UCSD-AML1 (cell line): ENCODE data around the gene TRMT5.
A peak's percentile ranks its signal among the peaks of the same experiment; 100 is the strongest.

Source experiments
- DNase-seq: peaks from one replicate; lab custom pipeline; 2025; ENCODE audit not compliant: unreplicated experiment; lab: John Stamatoyannopoulos, UW

TRMT5 gene, protein sequence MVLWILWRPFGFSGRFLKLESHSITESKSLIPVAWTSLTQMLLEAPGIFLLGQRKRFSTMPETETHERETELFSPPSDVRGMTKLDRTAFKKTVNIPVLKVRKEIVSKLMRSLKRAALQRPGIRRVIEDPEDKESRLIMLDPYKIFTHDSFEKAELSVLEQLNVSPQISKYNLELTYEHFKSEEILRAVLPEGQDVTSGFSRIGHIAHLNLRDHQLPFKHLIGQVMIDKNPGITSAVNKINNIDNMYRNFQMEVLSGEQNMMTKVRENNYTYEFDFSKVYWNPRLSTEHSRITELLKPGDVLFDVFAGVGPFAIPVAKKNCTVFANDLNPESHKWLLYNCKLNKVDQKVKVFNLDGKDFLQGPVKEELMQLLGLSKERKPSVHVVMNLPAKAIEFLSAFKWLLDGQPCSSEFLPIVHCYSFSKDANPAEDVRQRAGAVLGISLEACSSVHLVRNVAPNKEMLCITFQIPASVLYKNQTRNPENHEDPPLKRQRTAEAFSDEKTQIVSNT

DNA sequence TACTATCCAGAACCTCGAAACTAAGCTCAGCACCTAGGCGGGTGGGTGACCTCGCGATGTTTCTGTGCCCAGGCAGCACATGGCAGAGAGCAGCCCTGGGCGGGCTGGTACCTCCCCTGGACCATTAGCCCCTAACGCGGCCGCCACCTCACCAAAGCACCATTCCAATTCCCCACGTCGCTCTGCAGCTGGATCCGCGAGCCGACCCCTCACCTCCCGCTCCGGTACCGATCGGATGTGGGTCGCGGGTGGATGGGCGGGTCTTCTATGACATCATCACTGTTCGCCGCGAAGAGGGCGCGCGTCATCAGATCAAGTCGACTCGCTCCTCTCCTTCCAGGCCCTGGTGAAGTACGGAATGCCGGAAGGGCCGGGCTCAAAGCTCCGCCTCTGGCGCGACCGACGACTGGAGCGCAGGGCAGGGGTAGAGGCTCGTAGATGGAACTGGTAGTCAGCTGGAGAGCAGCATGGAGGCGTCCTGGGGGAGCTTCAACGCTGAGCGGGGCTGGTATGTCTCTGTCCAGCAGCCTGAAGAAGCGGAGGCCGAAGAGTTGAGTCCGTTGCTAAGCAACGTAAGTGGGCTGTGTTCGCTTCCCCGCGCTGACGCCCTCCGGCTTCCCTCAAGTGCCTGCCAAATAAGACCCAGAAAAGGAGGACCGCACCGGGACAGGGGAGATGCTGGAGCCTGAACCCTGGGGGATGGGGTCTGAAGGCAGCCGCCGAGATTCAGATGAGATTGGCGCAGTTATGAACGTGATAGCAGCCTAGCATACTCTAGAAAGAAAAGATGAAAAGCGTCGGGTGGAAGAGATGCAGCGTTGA lies at the start of gene TRMT5, which contains the start of gene SLC38A6:
Gene TRMT5 (minus strand): TSS at position 269 of the 822 bp plus-strand sequence. CDS start 106 bp downstream, at position 163.
Gene SLC38A6 (plus strand): TSS at position 435 of the 822 bp plus-strand sequence. CDS start 33 bp downstream, at position 468.
- DNase-seq = peak; percentile 92

DNA sequence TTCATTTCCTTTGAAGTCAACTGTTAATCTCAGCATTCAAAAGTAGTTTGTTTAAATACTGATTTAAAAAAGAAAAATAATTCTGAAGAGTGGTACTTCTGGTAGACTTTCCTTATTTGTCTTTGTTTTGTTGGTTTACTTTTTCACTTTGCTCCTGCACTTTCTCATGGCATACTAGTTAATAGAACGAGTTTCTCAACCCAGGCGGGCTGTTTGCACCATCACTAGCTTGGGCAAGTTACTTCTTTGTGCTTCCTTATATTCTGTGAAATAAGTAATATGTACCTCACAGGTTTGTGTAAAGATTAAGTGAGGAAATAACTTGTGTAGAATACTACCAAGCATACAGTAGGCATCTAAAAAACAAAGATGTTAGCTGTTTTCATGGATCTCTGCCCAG lies 45.6 kb upstream of the TRMT5 start:
- DNase-seq = no peak

DNA sequence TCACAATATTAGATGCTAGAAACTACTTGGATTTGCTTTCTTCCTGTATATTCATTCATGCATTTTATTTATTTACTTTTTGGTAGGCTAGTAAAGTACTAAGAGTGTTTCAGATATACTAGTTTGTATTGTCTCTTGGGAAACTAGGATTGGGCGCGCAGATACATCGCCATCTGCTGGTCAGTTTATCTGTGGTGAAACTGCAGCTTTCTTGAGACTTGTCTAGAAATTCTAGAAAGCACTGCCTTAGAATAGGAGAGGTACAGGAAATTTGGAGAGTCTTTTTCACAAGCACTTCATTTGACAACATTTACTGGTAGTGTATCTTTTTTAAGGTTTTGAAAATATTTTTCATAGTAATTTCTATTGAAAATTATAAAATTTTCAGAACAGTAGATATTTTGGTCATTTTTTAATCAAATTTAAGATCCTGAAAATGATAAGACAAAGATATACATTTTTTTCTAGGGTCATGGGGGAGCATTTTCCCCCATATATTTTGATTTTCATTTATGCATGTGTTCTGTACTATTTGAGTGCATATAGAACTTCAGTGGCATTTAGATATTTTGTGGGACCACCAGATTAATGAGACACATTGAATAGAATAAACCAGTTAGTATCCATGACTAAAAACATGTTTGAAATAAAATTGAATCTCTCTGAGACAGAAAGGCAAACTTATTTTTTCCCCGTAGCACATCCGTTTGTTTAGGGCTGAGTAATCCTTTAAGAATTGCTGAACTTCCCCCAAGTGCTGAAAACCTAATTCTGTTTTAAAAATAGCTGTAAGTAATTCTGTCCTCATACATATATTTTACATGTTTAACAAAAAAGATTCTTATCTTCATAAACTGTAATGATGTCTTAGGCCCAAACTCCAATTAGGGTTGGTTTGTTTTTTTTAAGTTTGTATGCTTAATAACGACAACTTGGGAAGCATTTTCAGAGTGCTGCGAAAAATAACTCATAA lies 44.7 kb upstream of the TRMT5 start:
- peak; percentile 7 for DNase-seq

DNA sequence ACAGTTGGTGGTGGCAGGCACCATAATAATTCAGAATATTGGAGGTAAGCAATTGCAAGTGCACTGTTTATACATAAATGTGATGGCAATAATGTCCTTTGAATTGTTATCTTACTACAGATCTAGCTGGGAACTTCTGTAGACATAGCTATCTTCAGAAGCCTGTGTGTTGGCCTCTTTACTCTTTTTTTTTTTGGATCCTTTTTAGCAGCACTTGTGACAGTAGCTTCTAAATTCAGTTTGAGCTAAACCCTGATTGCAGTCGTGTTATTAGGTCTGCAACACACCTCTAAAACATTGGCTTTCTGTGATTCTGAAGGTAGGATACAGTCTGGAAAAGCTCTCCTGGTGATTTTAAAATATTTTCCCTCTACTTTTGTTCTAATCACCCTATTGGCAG lies 38.7 kb upstream of the TRMT5 start:
- DNase-seq = no peak

DNA sequence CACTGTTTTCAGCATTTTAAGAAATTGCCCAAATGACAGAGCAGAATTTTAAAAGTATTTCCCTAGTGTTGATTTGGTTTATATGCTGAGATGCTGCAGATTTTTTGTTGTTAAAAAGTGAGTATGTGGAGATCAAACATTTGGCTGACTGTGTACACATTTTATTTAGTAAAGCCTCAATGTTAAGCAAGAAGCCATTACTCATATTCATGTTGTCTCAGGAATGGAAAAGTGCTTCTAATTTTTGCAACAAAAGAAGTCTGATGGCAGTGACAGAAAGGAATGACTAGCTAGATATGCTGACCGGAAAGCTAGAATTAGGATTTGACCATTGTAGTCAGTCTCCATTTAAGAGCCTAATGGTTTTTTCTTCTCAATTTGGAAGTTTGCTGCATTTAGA lies 22.7 kb upstream of the TRMT5 start:
- DNase-seq = no peak

DNA sequence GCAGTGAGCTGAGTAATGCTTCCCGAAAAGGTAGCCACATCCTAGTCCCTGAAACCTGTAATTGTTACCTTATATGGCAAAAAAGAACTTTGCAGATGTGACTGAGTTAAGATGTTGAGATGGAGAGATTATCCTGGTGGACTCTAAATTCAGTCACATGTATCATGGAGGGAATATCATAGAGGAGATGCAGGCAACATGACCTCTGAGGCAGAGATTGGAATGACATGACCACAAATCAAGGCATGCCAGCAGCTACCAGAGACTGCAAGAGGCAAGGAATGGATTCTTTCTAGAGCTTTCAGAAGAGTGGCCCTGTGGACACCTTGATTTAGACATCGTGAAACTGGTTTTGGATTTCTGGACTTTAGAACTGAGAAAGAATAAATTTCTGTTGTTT lies 18.7 kb upstream of the TRMT5 start:
- DNase-seq = no peak

DNA sequence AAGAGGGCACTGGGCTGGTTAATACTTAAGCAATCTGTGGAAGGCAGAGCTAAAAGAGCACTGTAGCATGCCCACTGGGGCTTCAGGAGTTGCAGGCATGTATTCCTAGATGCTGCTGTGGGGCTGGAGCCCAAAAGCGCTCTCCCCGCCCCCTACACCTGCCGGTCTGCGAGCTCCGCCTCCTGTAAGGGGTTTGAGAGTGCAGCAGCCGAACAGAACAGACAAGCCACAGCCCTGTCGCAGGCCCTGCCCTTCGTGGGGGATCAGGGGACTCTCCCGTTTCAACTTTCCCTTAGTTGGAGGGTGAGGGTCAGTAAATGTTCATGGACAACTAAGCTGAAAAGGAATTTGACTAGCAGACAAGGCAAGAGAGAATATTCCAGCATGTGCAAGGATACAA lies 17.7 kb upstream of the TRMT5 start:
- DNase-seq = no peak

DNA sequence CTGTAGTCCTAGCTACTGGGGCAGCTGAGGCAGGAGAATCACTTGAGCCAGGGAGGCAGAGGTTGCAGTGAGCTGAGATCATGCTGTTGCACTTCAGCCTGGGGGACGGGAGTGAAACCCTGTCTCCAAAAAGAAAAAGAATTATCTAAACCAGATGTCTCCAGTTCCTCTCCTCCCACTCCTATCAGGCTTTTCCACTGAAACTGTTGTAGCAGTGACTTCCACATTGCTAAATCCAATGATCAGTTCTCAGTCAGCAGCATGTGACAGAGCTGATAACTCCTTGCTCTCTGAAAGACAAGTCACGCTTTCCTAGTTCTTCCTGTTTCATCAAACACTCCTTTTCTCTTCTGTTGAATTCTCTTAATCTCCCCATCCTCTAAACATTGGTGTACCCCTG lies 8.7 kb upstream of the TRMT5 start:
- no peak for DNase-seq

DNA sequence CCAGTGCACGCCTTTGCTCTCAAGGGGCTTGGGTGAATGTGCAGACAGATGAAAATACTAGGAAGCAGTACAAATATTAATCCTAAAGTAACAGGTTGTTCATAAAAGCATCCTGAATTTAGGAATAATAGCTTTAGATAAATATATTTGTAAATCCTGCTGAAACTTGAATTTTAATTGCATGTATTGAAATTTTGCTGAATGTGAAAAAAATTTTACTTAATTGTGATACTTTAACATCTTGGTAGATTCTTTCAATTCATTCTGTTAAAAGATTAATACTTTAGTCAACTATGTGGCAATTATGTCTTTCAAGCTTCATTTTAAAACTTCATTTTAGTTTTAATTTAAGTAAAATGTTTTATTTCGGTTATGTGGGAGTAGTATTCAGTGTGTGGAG lies 5.6 kb upstream of the TRMT5 start:
- DNase-seq = no peak

DNA sequence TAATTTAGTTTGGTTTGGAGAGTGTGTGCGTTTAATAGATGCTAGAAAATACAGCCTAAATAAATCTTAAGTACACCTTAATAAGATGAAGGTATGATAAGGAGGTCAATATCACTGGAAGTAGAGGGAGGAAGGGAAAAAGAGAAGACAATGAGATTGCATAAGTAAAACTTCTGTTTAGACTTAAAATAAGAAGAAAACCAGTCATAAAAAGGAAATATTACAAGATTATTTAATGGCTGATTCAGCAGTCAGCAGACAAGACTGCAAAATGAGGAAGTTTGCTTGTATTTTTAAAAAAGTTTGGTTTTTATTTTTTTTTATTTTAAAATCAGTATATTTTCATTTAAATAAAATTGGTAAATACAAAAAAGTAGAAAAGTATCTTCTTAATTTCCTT lies 3.3 kb upstream of the TRMT5 start:
- DNase-seq = no peak

DNA sequence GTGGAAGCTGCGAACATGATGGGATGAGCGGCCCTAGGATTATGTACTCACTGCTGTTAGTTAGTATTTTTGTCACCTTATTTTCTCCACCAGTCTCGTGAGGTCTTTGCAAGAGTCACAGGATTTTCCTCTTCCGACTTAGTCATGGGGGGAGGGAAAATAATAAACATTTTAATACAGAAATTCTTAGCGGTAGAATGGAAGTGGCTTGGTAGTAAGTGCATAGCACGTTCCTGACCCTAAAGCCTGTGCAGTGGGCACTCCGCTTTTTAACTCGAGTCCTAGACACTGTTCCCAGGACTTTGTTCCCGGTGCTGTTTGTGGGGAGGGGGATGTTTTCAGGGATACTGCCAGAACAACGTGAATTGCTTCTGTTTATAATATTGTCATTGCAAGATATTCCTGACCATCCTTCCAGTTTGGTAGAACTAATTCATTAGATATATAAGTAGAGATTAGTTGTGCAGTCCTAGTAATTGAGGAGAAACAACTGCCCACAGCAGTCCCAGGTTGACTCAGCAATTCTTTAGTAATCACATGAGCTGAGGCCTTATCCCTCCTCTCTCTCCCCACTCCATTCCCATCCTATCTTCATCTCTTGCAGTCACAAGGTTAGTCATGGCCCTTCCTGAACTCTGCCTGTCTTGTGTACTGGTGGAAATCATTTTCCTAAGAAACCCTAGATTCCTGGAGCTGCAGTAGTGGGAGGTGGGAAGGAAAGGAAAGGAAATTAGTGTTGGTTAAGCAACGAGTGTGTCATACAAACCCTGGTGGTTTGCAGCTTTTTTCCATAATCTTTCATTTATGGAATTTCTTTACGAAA lies 965 bp upstream of the TRMT5 start:
- DNase-seq = no peak

DNA sequence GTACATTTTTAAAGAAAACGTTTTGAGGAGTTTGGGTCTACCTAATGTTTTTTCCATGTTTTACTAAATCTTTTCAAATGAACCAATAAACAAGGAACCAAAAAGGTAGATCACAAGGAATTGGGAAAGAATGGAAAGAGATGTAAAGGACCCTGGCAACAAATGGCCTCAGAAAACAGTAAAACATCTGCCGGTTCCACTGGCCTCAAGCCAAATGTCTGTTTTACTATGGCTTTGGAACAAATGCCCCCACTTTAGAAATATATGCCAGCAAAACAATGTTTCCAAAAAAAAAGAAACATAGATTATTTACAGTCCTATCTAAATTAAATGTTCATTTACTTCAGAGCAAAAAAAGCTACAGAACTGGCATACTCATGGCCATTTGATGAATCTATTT lies 3.0 kb downstream of the TRMT5 start:
- no peak for DNase-seq

DNA sequence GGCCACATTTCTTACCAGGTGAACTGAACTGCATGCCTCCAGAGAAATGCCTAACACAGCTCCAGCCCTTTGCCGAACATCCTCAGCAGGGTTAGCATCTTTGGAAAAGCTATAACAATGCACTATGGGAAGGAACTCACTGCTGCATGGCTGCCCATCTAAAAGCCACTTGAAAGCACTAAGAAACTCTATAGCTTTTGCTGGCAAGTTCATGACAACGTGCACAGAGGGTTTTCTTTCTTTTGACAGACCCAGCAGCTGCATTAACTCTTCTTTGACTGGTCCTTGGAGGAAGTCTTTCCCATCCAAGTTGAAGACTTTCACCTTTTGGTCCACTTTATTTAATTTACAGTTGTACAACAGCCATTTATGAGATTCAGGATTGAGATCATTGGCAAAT lies 5.3 kb downstream of the TRMT5 start:
- no peak for DNase-seq

DNA sequence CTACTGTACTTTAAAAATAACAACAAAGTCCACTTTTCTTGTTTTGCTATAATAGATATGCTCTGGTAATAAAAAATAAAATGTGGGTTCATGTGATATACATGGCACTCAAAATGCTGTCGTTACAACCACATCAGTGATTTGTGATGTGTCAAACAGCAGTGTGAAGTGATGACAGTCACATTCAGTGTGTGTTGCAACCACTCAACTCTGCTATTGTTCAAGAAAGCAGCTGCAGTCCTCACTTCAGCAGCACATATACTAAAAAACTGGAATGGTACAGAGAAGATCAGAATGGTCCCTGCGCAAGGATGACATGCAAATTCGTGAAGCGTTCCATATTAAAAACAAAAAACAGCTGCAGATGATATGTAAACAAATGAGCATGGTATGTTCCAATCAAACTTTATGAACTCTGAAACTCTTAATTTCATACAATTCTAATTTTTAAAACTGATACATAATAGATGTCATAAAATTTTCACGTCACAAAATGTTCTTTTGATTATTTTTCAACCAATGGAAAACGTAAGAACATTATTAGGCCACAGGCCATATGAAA lies 6.7 kb downstream of the TRMT5 start:
- DNase-seq = no peak

DNA sequence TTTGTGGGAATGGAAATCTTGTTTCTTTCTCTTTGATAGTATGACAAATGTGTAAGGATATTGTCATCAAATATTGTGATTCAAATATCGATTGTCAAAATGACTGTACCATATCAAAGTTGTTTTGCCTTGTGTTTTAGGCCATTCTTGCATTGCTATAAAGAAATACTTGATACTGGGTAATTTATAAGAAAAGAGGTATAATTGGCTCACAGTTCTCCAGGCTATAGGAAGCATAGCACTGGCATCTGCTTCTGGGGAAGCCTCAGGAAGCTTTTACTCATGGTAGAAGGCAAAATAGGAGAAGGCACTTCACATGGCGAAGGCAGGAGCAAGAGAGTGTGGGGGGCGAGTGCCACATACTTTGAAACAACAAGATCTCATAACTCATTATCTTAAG lies 7.8 kb downstream of the TRMT5 start:
- no peak for DNase-seq

DNA sequence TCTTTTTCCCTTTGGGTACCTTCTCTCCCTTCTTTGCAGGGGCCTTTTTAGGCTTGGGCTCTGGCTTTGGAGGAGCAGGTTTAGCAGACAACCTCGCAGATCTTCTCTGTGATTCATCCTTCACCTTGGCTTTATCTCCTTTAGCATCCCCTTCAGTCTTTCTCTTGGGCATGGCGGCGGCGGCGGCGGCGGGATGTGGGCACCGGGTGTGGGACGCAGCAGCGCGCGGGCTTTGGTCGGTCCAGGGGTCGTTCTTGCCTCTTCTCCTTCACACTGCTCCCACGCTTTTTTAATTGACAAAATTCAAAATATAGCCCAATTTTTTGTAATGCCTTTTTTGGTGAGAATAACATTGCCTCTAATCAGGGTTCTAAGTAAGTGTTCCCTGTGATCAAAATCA lies 8.6 kb downstream of the TRMT5 start:
- DNase-seq = no peak

DNA sequence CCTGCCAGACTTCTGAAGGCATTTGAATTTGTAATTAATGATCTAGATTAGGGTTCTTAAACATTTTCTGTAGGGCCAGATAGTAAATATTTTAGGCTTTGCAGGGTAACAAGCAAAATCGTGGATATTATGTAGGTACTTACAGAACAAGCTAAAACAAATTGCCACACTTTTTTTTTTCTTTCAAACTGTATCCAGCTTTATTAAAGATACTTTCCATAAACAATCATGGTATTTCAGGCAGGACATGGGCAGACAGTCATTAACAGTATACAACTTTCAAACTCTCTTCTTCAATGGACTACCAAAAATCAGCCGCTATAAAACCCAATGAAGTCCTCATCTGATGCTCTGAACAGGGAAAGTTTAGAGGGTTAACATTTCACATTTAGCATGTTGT lies 9.6 kb downstream of the TRMT5 start:
- no peak for DNase-seq

DNA sequence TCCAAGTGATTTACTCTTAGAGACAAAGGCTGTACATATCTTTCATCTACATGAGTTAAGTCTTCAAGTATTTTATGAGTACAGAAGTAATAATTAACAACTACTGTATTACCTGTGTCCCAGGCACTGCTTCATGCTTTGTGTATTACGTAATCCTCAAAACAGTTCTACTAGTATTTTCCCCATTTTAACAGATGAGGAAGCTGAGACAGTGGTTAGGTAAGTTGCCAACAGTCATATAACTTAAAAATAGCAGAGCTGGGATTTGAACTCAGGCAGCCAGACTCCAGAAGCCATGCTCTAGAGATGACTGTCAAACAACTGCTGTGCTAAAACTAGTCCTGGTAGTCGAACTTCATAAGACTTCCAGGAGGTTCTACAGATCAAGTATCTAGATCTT lies 10.7 kb downstream of the TRMT5 start:
- DNase-seq = no peak

DNA sequence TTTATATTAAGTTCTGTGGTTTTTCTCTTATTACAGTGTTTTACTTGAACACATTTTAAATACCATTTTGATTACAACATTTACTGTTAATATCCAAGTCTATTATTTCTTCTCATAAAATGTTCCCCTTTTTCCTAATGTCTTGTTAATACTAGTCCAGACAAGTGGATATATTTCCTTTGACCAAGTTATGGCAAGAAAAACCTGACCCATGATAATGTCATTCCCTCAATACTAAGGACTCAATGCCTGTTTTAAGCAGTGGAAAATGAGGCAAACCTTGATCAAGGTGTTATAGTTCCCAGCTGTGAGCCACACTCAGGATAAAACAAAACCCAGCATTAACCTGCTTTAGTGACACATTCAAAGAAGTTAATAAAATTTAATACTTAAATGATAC lies 12.2 kb downstream of the TRMT5 start:
- DNase-seq = no peak

DNA sequence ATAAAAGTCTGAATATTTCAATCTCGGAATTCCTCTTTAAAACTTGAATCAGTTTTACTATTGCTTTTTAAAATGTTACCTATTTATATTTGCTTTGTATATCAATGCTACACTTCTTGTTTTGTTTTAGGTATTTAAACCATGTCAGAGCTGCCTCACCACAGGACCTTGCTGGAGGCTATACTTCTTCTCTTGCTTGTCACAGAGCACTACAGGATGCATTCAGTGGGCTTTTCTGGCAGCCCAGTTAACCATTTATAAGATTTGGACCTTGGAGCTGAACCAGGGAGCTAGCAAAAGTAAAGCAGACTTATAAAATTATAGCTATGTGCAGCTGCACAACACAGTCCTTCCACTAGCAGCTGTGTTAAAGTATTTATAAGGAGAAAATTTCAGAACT lies 12.8 kb downstream of the TRMT5 start:
- no peak for DNase-seq
